Mammary epithelial cell (primary cell): ENCODE data around the gene ANKRD13C.
A peak's percentile ranks its signal among the peaks of the same experiment; 100 is the strongest.

Experiments used
- CTCF ChIP-seq, 2 donors: IDR thresholded peaks in 1 of 2; conservative IDR thresholded peaks in 1 of 2; 2 replicates each; pipeline ENCODE4 v1.5.1; 2011 to 2012; ENCODE audit warnings: inconsistent platforms in 2 of 2, low read length in 2 of 2, mild to moderate bottlenecking in 2 of 2, control low read depth in 1 of 2, low read depth in 1 of 2; ENCODE audit not compliant: insufficient read depth in 1 of 2; ENCODE audit errors: extremely low read depth in 1 of 2
- EZH2 ChIP-seq: IDR thresholded peaks from 2 replicates; pipeline ENCODE4 v1.6.1; 2012; ENCODE audit warnings: low read length, inconsistent platforms, borderline replicate concordance

GRCh38 chr1:70324683-70325082 lies 29.8 kb downstream of the ANKRD13C start:
- TF ChIP-seq CTCF (conservative IDR thresholded peaks at IDR 0.05 in 1 of 2, IDR thresholded peaks at IDR 0.05 in 1 of 2; ENCODE audit: extremely low read depth in 1 of 2, insufficient read depth in 1 of 2, low read depth in 1 of 2, low read length in 2 of 2): peak; percentile 10 to 16
- no peak for TF ChIP-seq EZH2
